Measurements from ENCODE around the gene BTBD2. TPM values are rescaled to one million over a fixed set of nuclear protein-coding genes. Genes with fewer than 3 reads are reported as not detected.

BTBD2 gene
- total RNA-seq, 4 donors from 2014 or later = 54.6 to 82.9 (median 63.6) TPM

DNA sequence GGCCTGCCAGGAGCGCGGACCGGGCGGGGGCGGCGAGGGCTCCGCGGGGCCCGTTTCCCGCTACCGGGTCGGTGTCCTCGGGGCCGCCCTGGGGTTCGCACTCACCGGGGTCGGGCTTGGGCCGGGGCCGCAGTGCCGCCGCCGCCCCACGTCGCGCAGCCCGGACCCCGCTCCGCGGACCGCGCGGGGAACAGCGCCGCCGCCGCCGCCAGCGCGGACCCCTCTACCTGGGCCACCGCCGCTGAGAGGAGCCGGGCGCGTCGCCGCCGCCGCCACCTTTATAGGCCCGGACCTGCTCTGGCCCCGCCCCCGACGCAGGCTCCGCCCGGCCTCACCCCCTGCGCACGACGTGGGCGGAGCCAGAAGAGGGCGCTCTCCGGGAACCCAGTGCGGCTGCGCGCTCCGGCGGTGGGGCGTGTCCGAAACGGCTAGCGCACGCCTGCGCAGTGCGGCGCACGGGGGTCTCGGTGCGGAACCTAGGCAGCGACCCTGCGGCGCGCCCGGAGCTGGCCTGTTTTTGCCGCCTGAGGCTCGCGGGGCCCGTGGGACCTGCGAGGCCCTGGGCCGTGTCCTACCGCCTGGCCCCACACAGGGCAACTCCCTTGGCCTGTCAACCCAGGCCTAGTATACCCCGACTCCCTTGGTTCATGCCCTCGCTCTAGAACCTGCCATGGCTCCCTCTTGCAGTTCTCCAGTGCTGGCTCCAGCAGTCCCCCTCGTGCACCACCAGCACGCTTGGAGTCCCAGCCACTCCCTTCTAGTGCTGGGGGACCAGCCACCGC lies 35.7 kb upstream of the BTBD2 start, which contains the start of gene MKNK2:
Gene MKNK2 (minus strand): TSS at position 254 of the 782 bp plus-strand sequence. CDS start 393 bp downstream, outside the sequence.
- in situ Hi-C loops (cut with MboI; ENCODE audit: low sequenced_read_pairs in 4 of 4) = no loop called here
- Histone ChIP-seq H3K4me1 (peaks cover 58 to 61% of the 10 kb centered on the region in 2 donors), H3K27me3 (no peaks in the 10 kb centered on the region), H3K36me3 (peaks cover 0 to 13% of the 10 kb centered on the region in 2 donors), H3K9me3 (no peaks in the 10 kb centered on the region), H3K4me3 (peak within 1 kb of the TSS; percentile 82 to 100 (median 95)), H3K27ac (peak within 1 kb of the TSS; percentile 96 to 100 (median 100))
- peak; percentile 86 to 87 for DNase-seq
- TF ChIP-seq, protein P1, sequence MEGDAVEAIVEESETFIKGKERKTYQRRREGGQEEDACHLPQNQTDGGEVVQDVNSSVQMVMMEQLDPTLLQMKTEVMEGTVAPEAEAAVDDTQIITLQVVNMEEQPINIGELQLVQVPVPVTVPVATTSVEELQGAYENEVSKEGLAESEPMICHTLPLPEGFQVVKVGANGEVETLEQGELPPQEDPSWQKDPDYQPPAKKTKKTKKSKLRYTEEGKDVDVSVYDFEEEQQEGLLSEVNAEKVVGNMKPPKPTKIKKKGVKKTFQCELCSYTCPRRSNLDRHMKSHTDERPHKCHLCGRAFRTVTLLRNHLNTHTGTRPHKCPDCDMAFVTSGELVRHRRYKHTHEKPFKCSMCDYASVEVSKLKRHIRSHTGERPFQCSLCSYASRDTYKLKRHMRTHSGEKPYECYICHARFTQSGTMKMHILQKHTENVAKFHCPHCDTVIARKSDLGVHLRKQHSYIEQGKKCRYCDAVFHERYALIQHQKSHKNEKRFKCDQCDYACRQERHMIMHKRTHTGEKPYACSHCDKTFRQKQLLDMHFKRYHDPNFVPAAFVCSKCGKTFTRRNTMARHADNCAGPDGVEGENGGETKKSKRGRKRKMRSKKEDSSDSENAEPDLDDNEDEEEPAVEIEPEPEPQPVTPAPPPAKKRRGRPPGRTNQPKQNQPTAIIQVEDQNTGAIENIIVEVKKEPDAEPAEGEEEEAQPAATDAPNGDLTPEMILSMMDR (IDR thresholded peaks at IDR 0.05 in 4 of 5, conservative IDR thresholded peaks at IDR 0.05 in 1 of 5) = peak; percentile 34 to 81 (median 58)
- TF ChIP-seq POLR2A (IDR thresholded peaks at IDR 0.05) = peak; percentile 100
- intact Hi-C loops (cut with DNase I; ENCODE audit: low total_unique reads) = loop anchor here (1.0 to 2.0 kb wide), 2 partner anchors 8 to 14 kb away; no protein-coding TSS in a partner anchor
- ATAC-seq = peak; percentile 45 to 52

DNA sequence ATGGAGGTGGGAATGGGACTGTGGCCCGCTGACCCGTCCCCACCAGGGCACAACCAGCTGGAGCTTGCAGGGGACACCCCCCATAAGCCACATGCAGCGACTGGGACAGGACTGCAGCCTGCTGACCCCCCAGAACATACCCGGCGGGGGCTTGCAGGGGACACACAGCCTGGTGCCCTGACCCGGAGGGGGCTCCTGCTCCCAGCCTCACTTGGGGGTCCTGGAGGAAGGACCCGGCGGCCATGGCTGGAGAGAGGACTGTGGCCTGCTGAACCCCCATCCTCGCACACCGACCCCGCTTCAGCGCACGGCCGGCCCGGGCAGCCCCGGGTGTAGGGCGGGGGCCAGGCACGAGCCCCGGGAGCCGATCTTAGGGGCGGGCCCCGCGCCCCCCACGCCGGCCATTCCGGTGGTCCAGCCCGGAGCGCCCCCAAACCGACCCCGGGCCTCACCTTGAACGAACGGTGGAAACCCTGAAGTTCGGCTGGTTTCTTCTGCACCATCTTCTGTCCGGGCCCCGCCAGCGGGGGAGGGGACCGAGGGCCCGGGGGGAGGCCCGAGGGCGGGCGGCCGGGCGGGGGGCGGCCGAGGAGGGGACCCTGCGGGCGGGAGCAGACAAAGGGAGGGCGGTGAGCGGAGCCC lies 35.0 kb upstream of the BTBD2 start:
- in situ Hi-C loops (cut with MboI; ENCODE audit: low sequenced_read_pairs in 4 of 4) = no loop called here
- peak in 1 of 2 donors; percentile 17 for DNase-seq
- TF ChIP-seq, protein P1 (IDR thresholded peaks at IDR 0.05 in 4 of 5, conservative IDR thresholded peaks at IDR 0.05 in 1 of 5) = no peak
- peak in 1 of 2 donors; percentile 38 for TF ChIP-seq POLR2A (IDR thresholded peaks at IDR 0.05)
- H3K4me3 ChIP-seq = peak overlapping the region; percentile 82 to 100 (median 95)
- peaks cover 59 to 61% of the 10 kb centered on the region in 2 donors for H3K4me1 ChIP-seq
- no peaks in the 10 kb centered on the region for H3K9me3 ChIP-seq
- peak in 1 of 2 donors; percentile 0 for ATAC-seq
- intact Hi-C loops (cut with DNase I; ENCODE audit: low total_unique reads) = loop anchor here (2.0 kb wide), 1 partner anchor 14 kb away; no protein-coding TSS in a partner anchor
- H3K36me3 ChIP-seq = peaks cover 0 to 19% of the 10 kb centered on the region in 2 donors
- no peaks in the 10 kb centered on the region for H3K27me3 ChIP-seq
- peak overlapping the region; percentile 96 to 100 (median 100) for H3K27ac ChIP-seq

DNA sequence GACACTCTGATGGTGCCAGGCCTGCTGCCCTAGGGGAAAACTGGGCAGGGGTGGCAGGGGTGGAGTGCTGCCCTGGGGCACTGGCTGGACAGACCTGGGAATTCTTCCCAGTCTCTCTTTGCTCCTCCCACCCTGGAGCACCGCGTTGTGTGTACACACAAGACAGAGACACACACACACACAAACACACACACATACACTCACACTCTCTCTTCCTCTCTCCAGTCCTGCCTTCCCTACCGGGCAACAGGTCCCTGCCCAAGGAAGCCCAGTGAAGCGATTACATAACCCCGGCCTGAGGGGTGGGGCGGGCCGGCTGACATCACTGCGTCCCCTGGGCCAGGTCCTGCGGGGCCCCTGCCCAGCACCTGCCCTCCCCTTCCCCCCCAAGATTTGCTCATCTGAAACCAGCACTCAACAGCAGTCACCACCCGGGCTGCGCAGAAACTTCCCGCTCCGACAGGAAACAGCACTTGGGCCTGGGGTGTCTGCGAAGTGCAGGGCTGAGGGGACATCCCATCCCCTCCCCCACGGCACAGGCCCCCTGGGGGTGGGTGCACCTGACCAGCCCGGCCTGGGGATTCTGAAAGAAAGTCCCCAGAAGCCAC lies 34.3 kb upstream of the BTBD2 start:
- in situ Hi-C loops (cut with MboI; ENCODE audit: low sequenced_read_pairs in 4 of 4) (no loop called here), intact Hi-C loops (cut with DNase I; ENCODE audit: low total_unique reads) (loop anchor here (2.0 kb wide), 1 partner anchor 15 kb away; no protein-coding TSS in a partner anchor)
- Histone ChIP-seq H3K4me3 (peak overlapping the region; percentile 82 to 100 (median 95)), H3K9me3 (no peaks in the 10 kb centered on the region), H3K36me3 (peaks cover 0 to 19% of the 10 kb centered on the region in 2 donors), H3K4me1 (peaks cover 59 to 63% of the 10 kb centered on the region in 2 donors), H3K27ac (peak overlapping the region; percentile 96 to 100 (median 100)), H3K27me3 (no peaks in the 10 kb centered on the region)
- peak; percentile 85 to 95 for DNase-seq
- ATAC-seq = peak; percentile 41 to 46
- TF ChIP-seq POLR2A (IDR thresholded peaks at IDR 0.05) = peak; percentile 82 to 93
- TF ChIP-seq, protein P1 (IDR thresholded peaks at IDR 0.05 in 4 of 5, conservative IDR thresholded peaks at IDR 0.05 in 1 of 5) = no peak

DNA sequence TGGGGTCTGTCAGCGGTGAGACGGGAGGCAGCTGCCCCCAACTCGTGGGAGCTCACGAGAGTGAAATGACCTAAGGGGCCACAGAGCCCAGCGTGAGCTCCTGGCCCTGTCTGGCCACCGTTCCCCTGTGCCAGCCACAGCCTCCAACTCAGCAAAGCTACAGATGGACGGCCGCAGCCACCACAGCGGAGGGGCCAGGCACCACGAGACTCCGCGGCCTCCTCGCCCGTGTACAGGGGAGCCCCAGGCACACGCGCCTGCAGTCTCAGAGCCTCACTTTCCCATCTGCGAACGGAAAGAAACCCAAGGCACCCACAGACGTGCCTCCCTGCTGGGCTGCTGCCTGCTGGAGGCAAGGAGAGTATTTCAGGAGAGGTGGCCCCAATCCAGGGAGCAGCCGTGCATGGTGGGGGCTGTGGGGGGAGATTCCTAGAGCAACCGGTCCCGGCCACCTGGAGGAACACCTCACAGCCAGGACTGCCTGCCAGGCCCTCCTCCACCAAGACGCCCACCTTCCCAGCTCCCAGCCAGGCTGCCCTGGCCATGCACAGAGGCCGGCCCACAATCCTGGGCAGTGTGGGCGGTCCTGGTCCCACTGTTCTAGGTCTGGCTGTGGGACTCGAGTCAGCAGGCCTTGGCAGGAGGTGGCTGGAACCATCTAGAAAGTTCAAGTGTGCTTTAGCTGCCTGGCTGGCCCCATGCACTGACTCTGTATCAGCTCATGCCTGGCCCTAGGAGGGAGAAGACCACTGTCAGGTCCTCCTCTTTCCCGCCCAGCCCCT lies 33.6 kb upstream of the BTBD2 start:
- peak in 1 of 2 donors; percentile 71 for DNase-seq
- H3K27ac ChIP-seq = peak overlapping the region; percentile 96 to 100 (median 100)
- peak overlapping the region; percentile 82 to 100 (median 95) for H3K4me3 ChIP-seq
- no peaks in the 10 kb centered on the region for H3K27me3 ChIP-seq
- H3K9me3 ChIP-seq = no peaks in the 10 kb centered on the region
- H3K36me3 ChIP-seq = peaks cover 0 to 19% of the 10 kb centered on the region in 2 donors
- ATAC-seq = peak; percentile 4 to 5
- in situ Hi-C loops (cut with MboI; ENCODE audit: low sequenced_read_pairs in 4 of 4) = no loop called here
- TF ChIP-seq, protein P1 (IDR thresholded peaks at IDR 0.05 in 4 of 5, conservative IDR thresholded peaks at IDR 0.05 in 1 of 5) = no peak
- TF ChIP-seq POLR2A (IDR thresholded peaks at IDR 0.05) = no peak
- intact Hi-C loops (cut with DNase I; ENCODE audit: low total_unique reads) = no loop called here
- peaks cover 62 to 63% of the 10 kb centered on the region in 2 donors for H3K4me1 ChIP-seq
